B cell (primary cell): ENCODE data around the gene TOM1L1. TPM values are rescaled to one million over a fixed set of nuclear protein-coding genes. Genes with fewer than 3 reads are reported as not detected.

ENCODE experiments used
- ATAC-seq: fragments of 200-7000 bp; cut with Tn5 transposase; one replicate; pipeline ENCODE4 v1.10.0; 2021; ENCODE audit warnings: low read depth, mild to moderate bottlenecking, moderate number of reproducible peaks, moderate library complexity
- CTCF ChIA-PET: fragments of 350-600 bp; sonication (Branson Sonifier 250); formaldehyde crosslinking; loops from one replicate; lab custom pipeline; 2021; ENCODE audit warnings: antibody characterized with exemption, inconsistent platforms; lab: Charles Lee
- POLR2A ChIA-PET: fragments of 350-600 bp; sonication (Branson Sonifier 250); formaldehyde crosslinking; loops from one replicate; lab custom pipeline; 2021; ENCODE audit warnings: antibody characterized with exemption; lab: Charles Lee
- DNase-seq: peaks from one replicate; pipeline ENCODE4 v3.0.0; 2013
- H2AFZ ChIP-seq: 2 replicates; pipeline ENCODE4 v1.6.1; 2012; ENCODE audit warnings: mild to moderate bottlenecking, low read depth, low read length; ENCODE audit not compliant: insufficient read depth, poor library complexity, severe bottlenecking
- H3K27ac ChIP-seq, 2 donors: 1 replicate in 1 of 2; 2 replicates in 1 of 2; pipeline ENCODE4 v1.5.1; 2012 to 2013; ENCODE audit warnings: low read length in 2 of 2, mild to moderate bottlenecking in 2 of 2, moderate library complexity in 1 of 2
- H3K27me3 ChIP-seq, 4 experiments: fragments of 200-600 bp in 1 of 4; sonication (generic) in 1 of 4; replicated peaks in 1 of 4; 1 replicate in 2 of 4; 2 replicates in 2 of 4; pipeline versions ENCODE4 v1.6.1 to v1.7.0; 2013 to 2016; ENCODE audit warnings: low read length in 3 of 4, mild to moderate bottlenecking in 2 of 4, mixed read lengths in 1 of 4, moderate library complexity in 1 of 4; ENCODE audit not compliant: insufficient read depth in 4 of 4, control insufficient read depth in 3 of 4; ENCODE audit errors: control extremely low read depth in 1 of 4
- H3K36me3 ChIP-seq, 2 experiments: replicated peaks in 1 of 2; 1 replicate in 1 of 2; 2 replicates in 1 of 2; pipeline versions ENCODE4 v1.6.1 to v1.7.1; 2013; ENCODE audit warnings: low read length in 1 of 2; ENCODE audit not compliant: insufficient read depth in 2 of 2, control insufficient read depth in 1 of 2; ENCODE audit errors: control extremely low read depth in 1 of 2, extremely low read depth in 1 of 2
- H3K4me1 ChIP-seq, 2 donors: fragments of 200-600 bp in 1 of 2; sonication (generic) in 1 of 2; 1 replicate in 1 of 2; 2 replicates in 1 of 2; pipeline versions ENCODE4 v1.5.1 to v1.6.1; 2013 to 2017; ENCODE audit warnings: low read length in 2 of 2; ENCODE audit not compliant: control insufficient read depth in 2 of 2, insufficient read depth in 2 of 2
- H3K4me2 ChIP-seq: replicated peaks from 2 replicates; pipeline ENCODE3; 2012; ENCODE audit warnings: mild to moderate bottlenecking, low read depth, low read length; ENCODE audit not compliant: poor library complexity, severe bottlenecking
- H3K4me3 ChIP-seq, 5 experiments: fragments of 200-600 bp in 1 of 5; sonication (generic) in 1 of 5; 1 replicate in 3 of 5; 2 replicates in 2 of 5; pipeline versions ENCODE4 v1.5.1 to v1.7.0; 2011 to 2016; ENCODE audit warnings: low read length in 4 of 5, mild to moderate bottlenecking in 4 of 5, low read depth in 2 of 5, control low read depth in 1 of 5, moderate library complexity in 1 of 5; ENCODE audit not compliant: insufficient read depth in 1 of 5; ENCODE audit errors: control extremely low read depth in 1 of 5, extremely low read depth in 1 of 5
- H3K79me2 ChIP-seq: fragments of 200-600 bp; sonication (generic); one replicate; pipeline ENCODE4 v1.6.0; 2016; ENCODE audit warnings: low read length; ENCODE audit not compliant: control insufficient read depth, insufficient read depth
- H3K9ac ChIP-seq: fragments of 200-600 bp; sonication (generic); 2 replicates; pipeline ENCODE4 v1.6.1; 2017; ENCODE audit warnings: mild to moderate bottlenecking, low read length, moderate library complexity
- H3K9me3 ChIP-seq, 3 donors: one replicate each; pipeline versions ENCODE4 v1.6.1 to v1.7.1; 2013; ENCODE audit warnings: low read length in 2 of 3; ENCODE audit not compliant: control insufficient read depth in 2 of 3, insufficient read depth in 1 of 3; ENCODE audit errors: control extremely low read depth in 1 of 3
- H4K20me1 ChIP-seq: 2 replicates; pipeline ENCODE4 v1.6.0; 2012; ENCODE audit warnings: mild to moderate bottlenecking, low read length; ENCODE audit not compliant: insufficient read depth, control insufficient read depth, poor library complexity, severe bottlenecking
- H3K27ac Mint-ChIP-seq: one replicate; pipeline ENCODE4 v1.8.0; 2021; ENCODE audit warnings: mixed read lengths
- H3K27me3 Mint-ChIP-seq: one replicate; pipeline ENCODE4 v1.8.0; 2021; ENCODE audit warnings: mixed read lengths
- H3K4me1 Mint-ChIP-seq: one replicate; pipeline ENCODE4 v1.8.0; 2021; ENCODE audit warnings: mixed read lengths
- H3K4me3 Mint-ChIP-seq: one replicate; pipeline ENCODE4 v1.8.0; 2021; ENCODE audit warnings: mixed read lengths
- H3K9me3 Mint-ChIP-seq: one replicate; pipeline ENCODE4 v1.8.0; 2022; ENCODE audit warnings: mixed read lengths; ENCODE audit not compliant: insufficient read depth
- CTCF ChIP-seq: fragments of 200-600 bp; IDR thresholded peaks from one replicate; pipeline ENCODE4 v1.8.0; 2022; ENCODE audit warnings: antibody characterized with exemption, mild to moderate bottlenecking
- EZH2 ChIP-seq: IDR thresholded peaks from 2 replicates; pipeline ENCODE4 v1.6.1; 2012; ENCODE audit warnings: borderline replicate concordance, low read depth, mild to moderate bottlenecking, moderate library complexity, low read length; ENCODE audit not compliant: insufficient read depth, poor library complexity, severe bottlenecking
- WGBS: methylation state at CpG from one replicate; pipeline ENCODE4 v1.1.5; 2013; ENCODE audit warnings: missing lambda C conversion rate; ENCODE audit not compliant: insufficient coverage; 5-methylcytosine and 5-hydroxymethylcytosine counted together
- intact Hi-C: fragments of 100-400 bp; cut with micrococcal nuclease; formaldehyde crosslinking; loops from one replicate; pipeline ENCODE4 v1.10.0; 2022
- polyA plus RNA-seq: library from polyadenylated mRNA; depleted of rRNA; stranded (reverse); fragments of >200 nt; gene quantifications from 2 replicates; pipeline ENCODE4 v1.2.3, GENCODE V29; 2012
- total RNA-seq, 2 donors: library from RNA; stranded (reverse); fragments of 120-200 nt in 1 of 2; gene quantifications; 1 replicate in 1 of 2; 2 replicates in 1 of 2; pipeline versions ENCODE4 v1.2.3 to v1.2.4, GENCODE V29; 2013 to 2022

The TOM1L1 gene
- total and polyA plus RNA-seq, 2 donors (not counting 1 experiment from before 2014, with no cell fraction given) = not detected

- DNase-seq (no peak), ATAC-seq (no peak)
- ChIA-PET CTCF (interaction anchor here (1.1 to 2.0 kb wide), 3 partner anchors 18 to 552 kb away, joined by 3 to 9 read pairs (median 4); no protein-coding TSS in a partner anchor), POLR2A (no interaction called here)
- Histone ChIP-seq H3K4me3 (no peak overlapping the region), H3K4me1 (peaks cover 0 to 3% of the 10 kb centered on the region in 2 donors), H3K27me3 (no peaks in the 10 kb centered on the region), H3K36me3 (no peaks in the 10 kb centered on the region), H3K9me3 (no peaks in the 10 kb centered on the region), H3K27ac (no peak overlapping the region), H2AFZ (no peak overlapping the region), H3K9ac (no peak overlapping the region), H3K79me2 (peaks cover 6% of the 10 kb centered on the region), H4K20me1 (no peaks in the 10 kb centered on the region), H3K4me2 (no peak overlapping the region)
- 100% methylated on average over 1 of the region's 3 CpGs for WGBS
- no peaks in the 10 kb centered on the region for H3K27me3 Mint-ChIP-seq
- H3K27ac Mint-ChIP-seq = no peak overlapping the region
- no peak overlapping the region for H3K4me3 Mint-ChIP-seq
- intact Hi-C loops = no loop called here
- TF ChIP-seq EZH2 (no peak), CTCF (no peak)
- no peaks in the 10 kb centered on the region for H3K9me3 Mint-ChIP-seq
- peaks cover 2% of the 10 kb centered on the region for H3K4me1 Mint-ChIP-seq
These were observed 74.1 kb downstream of the TOM1L1 start for GRCh38 chr17:54974759-54975158.

- Histone ChIP-seq H3K36me3 (no peaks in the 10 kb centered on the region), H3K9me3 (peaks cover 4 to 8% (median 5%) of the 10 kb centered on the region in 3 donors), H3K4me2 (no peak overlapping the region), H3K27ac (no peak overlapping the region), H3K27me3 (no peaks in the 10 kb centered on the region), H3K79me2 (peaks cover 6% of the 10 kb centered on the region), H3K4me3 (no peak overlapping the region), H3K4me1 (no peaks in the 10 kb centered on the region), H3K9ac (no peak overlapping the region), H4K20me1 (no peaks in the 10 kb centered on the region), H2AFZ (no peak overlapping the region)
- WGBS = 93% methylated on average over 3 of the region's 3 CpGs
- ChIA-PET CTCF (no interaction called here), POLR2A (no interaction called here)
- no peak for DNase-seq
- H3K9me3 Mint-ChIP-seq = no peaks in the 10 kb centered on the region
- peaks cover under 1% of the 10 kb centered on the region for H3K4me1 Mint-ChIP-seq
- H3K27ac Mint-ChIP-seq = no peak overlapping the region
- intact Hi-C loops = no loop called here
- TF ChIP-seq CTCF (no peak), EZH2 (no peak)
- ATAC-seq = no peak
- H3K27me3 Mint-ChIP-seq = no peaks in the 10 kb centered on the region
- no peak overlapping the region for H3K4me3 Mint-ChIP-seq
These were observed 75.7 kb downstream of the TOM1L1 start for GRCh38 chr17:54976316-54976715.
